Amniotic stem cell (primary cell): Measurements from ENCODE around the gene FCN1.
"Not testable (repeated sequence)": the region's sequence is repeated elsewhere in the genome, so short reads cannot be mapped to it uniquely, and the experiment has no call there.

Source experiments
- DNase-seq: peaks from one replicate; lab custom pipeline; 2025; lab: John Stamatoyannopoulos, UW

The FCN1 gene

GRCh38 chr9:134871697-134872340 lies 45.9 kb downstream of the FCN1 start:
- DNase-seq, result no peak

- DNase-seq, result no peak
Observed at GRCh38 chr9:134870746-134871662, 46.7 kb downstream of the FCN1 start.

- DNase-seq, result no peak
Observed at GRCh38 chr9:134870301-134870694, 47.4 kb downstream of the FCN1 start.

- no peak for DNase-seq
Observed at GRCh38 chr9:134869554-134870300, 48.0 kb downstream of the FCN1 start.

- no peak for DNase-seq
Observed at GRCh38 chr9:134868751-134869553, 48.8 kb downstream of the FCN1 start.

- DNase-seq, result no peak
Observed at GRCh38 chr9:134867917-134868750, 49.6 kb downstream of the FCN1 start.

- DNase-seq, result no peak
Observed at GRCh38 chr9:134864821-134865190, 52.9 kb downstream of the FCN1 start.

GRCh38 chr9:134863941-134864820 lies 53.5 kb downstream of the FCN1 start:
- no peak for DNase-seq

GRCh38 chr9:134863306-134863902 lies 54.3 kb downstream of the FCN1 start:
- no peak for DNase-seq

GRCh38 chr9:134861595-134862334 lies 55.9 kb downstream of the FCN1 start:
- no peak for DNase-seq

GRCh38 chr9:134860510-134860909 lies 57.2 kb downstream of the FCN1 start:
- DNase-seq, result no peak

- DNase-seq, result no peak
Observed at GRCh38 chr9:134858051-134858841, 59.5 kb downstream of the FCN1 start.

- not testable (repeated sequence) for DNase-seq
Observed at GRCh38 chr9:134857451-134857850, 60.3 kb downstream of the FCN1 start.

GRCh38 chr9:134855900-134856377 lies 61.8 kb downstream of the FCN1 start:
- no peak for DNase-seq
